Tongue (tissue), 2 donors: ENCODE results near the gene MCM9. TPM values are rescaled to one million over a fixed set of nuclear protein-coding genes. Genes with fewer than 3 reads are reported as not detected.
A peak's percentile ranks its signal among the peaks of the same experiment; 100 is the strongest.

ENCODE experiments used
- DNase-seq: peaks from one replicate; pipeline ENCODE4 v3.0.0-alpha.2; 2015
- total RNA-seq: library from RNA; depleted of rRNA; stranded (reverse); fragments of >200 nt; gene quantifications from one replicate; pipeline ENCODE4 v1.2.3, GENCODE V29; 2014

Gene MCM9
- total RNA-seq, 1 donor from 2014 or later, result 20.7 TPM

GRCh38 chr6:118864341-118865099, 70.4 kb downstream of the MCM9 start:
- peak; percentile 5 for DNase-seq

- DNase-seq, result no peak
Measured at GRCh38 chr6:118862443-118862842, 72.5 kb downstream of the MCM9 start.

- DNase-seq, result no peak
Measured at GRCh38 chr6:118860880-118861279, 74.1 kb downstream of the MCM9 start.

GRCh38 chr6:118860363-118860762, 74.6 kb downstream of the MCM9 start:
- DNase-seq, result no peak

- no peak for DNase-seq
Measured at GRCh38 chr6:118859517-118860064, 75.4 kb downstream of the MCM9 start.

GRCh38 chr6:118856301-118856700, 78.7 kb downstream of the MCM9 start:
- DNase-seq, result no peak

- no peak for DNase-seq
Measured at GRCh38 chr6:118853408-118853807, 81.6 kb downstream of the MCM9 start.

- DNase-seq, result no peak
Measured at GRCh38 chr6:118844915-118845314, 90.0 kb downstream of the MCM9 start.

GRCh38 chr6:118843685-118844390, 91.1 kb downstream of the MCM9 start:
- no peak for DNase-seq

GRCh38 chr6:118830691-118831090, 104.3 kb downstream of the MCM9 start:
- DNase-seq, result no peak

- no peak for DNase-seq
Measured at GRCh38 chr6:118829817-118830478, 105.0 kb downstream of the MCM9 start.

GRCh38 chr6:118826096-118826495, 108.9 kb downstream of the MCM9 start:
- no peak for DNase-seq

GRCh38 chr6:118825661-118826060, 109.3 kb downstream of the MCM9 start:
- DNase-seq, result no peak

- no peak for DNase-seq
Measured at GRCh38 chr6:118815495-118815894, 119.5 kb downstream of the MCM9 start.

GRCh38 chr6:118813775-118814174, 121.2 kb downstream of the MCM9 start:
- DNase-seq, result no peak

GRCh38 chr6:118812970-118813369, 122.0 kb downstream of the MCM9 start:
- DNase-seq, result no peak

GRCh38 chr6:118810420-118811027, 124.4 kb downstream of the MCM9 start:
- DNase-seq, result no peak

- DNase-seq, result no peak
Measured at GRCh38 chr6:118808793-118809638, 125.9 kb downstream of the MCM9 start.

- no peak for DNase-seq
Measured at GRCh38 chr6:118804091-118804490, 130.9 kb downstream of the MCM9 start.

- DNase-seq, result no peak
Measured at GRCh38 chr6:118801257-118801656, 133.7 kb downstream of the MCM9 start.

GRCh38 chr6:118800394-118801071, 134.4 kb downstream of the MCM9 start:
- peak; percentile 95 for DNase-seq
